T-helper 1 cell treated with Interleukin-12 subunit alpha and Interleukin-12 subunit beta and Interleukin-4 antibody, amounts not matched to agents 30 μg/mL and 1 μg/mL, for 36 hours (primary cell): ENCODE measurements around the gene SPART.
A peak's percentile ranks its signal among the peaks of the same experiment; 100 is the strongest.
"Not testable (repeated sequence)": the region's sequence is repeated elsewhere in the genome, so short reads cannot be mapped to it uniquely, and the experiment has no call there.

Experiments
- H3K27ac Mint-ChIP-seq: one replicate; pipeline ENCODE4 v1.8.0; 2021; ENCODE audit warnings: mild to moderate bottlenecking, mixed read lengths
- H3K27me3 Mint-ChIP-seq: one replicate; pipeline ENCODE4 v1.8.0; 2021; ENCODE audit warnings: low read depth, mixed read lengths
- H3K36me3 Mint-ChIP-seq: one replicate; pipeline ENCODE4 v1.8.0; 2021; ENCODE audit warnings: low read depth, mixed read lengths
- H3K4me1 Mint-ChIP-seq: one replicate; pipeline ENCODE4 v1.8.0; 2021; ENCODE audit warnings: low read depth, mixed read lengths
- H3K4me3 Mint-ChIP-seq: one replicate; pipeline ENCODE4 v1.8.0; 2021; ENCODE audit warnings: mild to moderate bottlenecking, moderate library complexity, mixed read lengths
- H3K9me3 Mint-ChIP-seq: one replicate; pipeline ENCODE4 v1.8.0; 2021; ENCODE audit warnings: mixed read lengths

SPART gene

DNA sequence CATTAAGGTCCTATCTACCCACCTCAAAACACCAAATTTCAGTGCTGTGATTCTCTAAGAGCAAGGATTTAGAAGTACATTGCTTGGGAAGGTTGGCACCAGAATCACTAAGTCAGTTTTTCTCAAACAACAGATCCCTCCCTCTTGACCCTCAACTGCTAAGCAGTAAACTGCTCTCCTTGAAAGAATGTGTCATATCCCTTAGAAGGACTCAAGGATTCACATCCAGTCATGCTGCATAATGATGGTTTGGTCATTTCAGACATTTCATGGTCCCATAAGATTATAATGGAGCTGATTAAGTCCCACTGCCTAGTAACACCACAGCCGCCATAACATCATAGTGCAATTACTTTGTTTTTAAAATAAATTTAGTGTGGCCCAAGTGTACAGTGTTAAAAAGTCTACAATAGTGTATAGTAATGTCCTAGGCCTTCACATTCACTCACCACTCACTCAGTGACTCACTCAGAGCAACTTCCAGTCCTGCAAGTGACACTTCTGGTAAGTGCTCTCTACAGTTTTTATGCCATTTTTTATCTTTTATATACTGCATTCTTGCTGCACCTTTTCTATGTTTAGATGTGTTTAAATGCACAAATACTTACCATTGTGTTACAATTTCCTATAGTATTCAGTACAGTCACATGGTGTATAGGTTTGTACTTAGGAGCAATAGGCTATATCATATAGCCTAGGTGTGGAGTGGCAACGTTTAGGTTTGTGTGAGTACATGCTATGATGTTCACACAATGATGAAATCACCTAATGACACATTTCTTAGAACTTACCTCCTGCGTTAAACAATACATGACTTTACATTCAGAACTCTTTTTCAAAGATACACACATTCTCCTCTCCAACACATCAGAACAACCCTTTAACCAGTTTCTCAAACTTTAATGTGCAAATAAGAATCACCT is 32.9 kb downstream of the SPART start:
- H3K36me3 Mint-ChIP-seq: peaks cover 32% of the 10 kb centered on the region
- H3K27ac Mint-ChIP-seq: peak overlapping the region; percentile 8
- H3K9me3 Mint-ChIP-seq: no peaks in the 10 kb centered on the region
- no peaks in the 10 kb centered on the region for H3K27me3 Mint-ChIP-seq
- no peak overlapping the region for H3K4me3 Mint-ChIP-seq
- H3K4me1 Mint-ChIP-seq: peaks cover 1% of the 10 kb centered on the region

DNA sequence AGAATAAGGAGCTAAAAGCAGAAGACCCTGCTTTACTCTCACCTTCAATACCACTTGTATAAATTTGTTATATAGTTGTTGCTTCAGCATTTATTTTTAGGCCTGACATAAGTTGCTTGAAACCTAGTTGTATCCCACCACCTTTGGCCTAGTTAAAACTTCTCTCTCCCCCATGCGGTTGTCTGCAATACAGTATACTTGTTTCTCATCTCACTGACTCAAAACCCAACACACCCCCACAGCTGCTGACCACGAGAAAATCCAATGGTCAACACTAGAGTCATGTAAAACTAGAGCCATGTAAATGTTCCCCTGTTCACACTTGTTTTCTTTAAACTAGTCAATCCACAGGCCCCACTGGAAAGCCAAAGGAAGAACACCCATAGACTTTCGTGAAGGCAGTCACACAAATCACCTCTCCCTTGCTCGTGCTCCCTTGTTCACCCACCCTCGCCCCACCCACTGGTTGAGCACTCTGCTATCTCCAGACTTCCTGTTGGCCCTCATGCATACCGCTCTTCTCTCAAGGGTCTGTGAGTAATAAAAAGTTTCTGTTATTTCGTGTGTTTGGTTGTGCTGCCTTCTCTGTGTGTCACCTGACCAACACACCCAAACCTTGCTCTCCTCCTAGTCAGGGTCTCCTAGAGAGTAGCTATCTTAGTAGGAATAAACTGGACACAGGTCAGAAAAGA is 35.6 kb downstream of the SPART start:
- Mint-ChIP-seq H3K9me3 (no peaks in the 10 kb centered on the region), H3K27ac (no peak overlapping the region), H3K4me1 (no peaks in the 10 kb centered on the region), H3K27me3 (no peaks in the 10 kb centered on the region), H3K36me3 (peaks cover 29% of the 10 kb centered on the region), H3K4me3 (no peak overlapping the region)

DNA sequence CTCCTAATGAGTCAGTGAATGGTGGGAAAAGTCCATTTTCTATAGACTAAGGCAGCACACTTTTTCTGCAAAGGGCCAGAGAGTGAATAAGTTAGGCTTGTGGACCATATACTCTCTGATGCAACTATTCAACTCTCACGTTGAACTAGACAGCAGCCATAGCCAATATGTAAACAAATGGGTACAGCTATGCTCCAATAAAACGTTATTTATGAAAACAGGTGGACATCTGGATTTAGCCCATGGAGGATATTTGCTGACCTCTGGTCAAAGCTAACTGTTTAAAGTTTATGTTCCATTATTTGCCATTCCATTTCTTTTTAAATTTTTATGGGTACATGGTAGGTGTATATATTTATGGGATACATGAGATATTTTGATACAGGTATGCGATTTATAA is 43.9 kb downstream of the SPART start:
- Mint-ChIP-seq H3K4me3 (no peak overlapping the region), H3K27ac (no peak overlapping the region), H3K4me1 (peaks cover 10% of the 10 kb centered on the region), H3K9me3 (no peaks in the 10 kb centered on the region), H3K36me3 (peaks cover 3% of the 10 kb centered on the region), H3K27me3 (peaks cover 25% of the 10 kb centered on the region)

DNA sequence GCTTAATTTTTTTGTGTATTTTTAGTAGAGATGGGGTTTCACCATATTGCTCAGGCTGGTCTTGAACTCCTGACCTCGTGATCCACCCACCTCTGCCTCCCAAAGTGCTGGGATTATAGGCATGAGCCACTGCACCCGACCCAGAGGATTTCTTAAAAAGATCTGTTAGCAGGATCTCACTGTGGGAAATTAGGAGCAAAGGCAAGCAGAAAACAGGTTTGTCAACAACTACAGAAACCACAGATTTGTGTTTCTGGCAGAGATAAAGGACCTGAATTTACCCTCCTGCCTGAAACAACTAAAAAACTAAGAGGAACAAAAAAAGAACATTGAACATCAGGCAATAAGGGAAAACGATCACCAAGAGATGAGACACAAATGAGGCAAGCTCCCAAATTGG is 46.7 kb downstream of the SPART start:
- not testable (repeated sequence) for H3K9me3 Mint-ChIP-seq, H3K27ac Mint-ChIP-seq, H3K4me3 Mint-ChIP-seq, H3K36me3 Mint-ChIP-seq
- Mint-ChIP-seq H3K4me1 (peaks cover 14% of the 10 kb centered on the region), H3K27me3 (peaks cover 36% of the 10 kb centered on the region)

DNA sequence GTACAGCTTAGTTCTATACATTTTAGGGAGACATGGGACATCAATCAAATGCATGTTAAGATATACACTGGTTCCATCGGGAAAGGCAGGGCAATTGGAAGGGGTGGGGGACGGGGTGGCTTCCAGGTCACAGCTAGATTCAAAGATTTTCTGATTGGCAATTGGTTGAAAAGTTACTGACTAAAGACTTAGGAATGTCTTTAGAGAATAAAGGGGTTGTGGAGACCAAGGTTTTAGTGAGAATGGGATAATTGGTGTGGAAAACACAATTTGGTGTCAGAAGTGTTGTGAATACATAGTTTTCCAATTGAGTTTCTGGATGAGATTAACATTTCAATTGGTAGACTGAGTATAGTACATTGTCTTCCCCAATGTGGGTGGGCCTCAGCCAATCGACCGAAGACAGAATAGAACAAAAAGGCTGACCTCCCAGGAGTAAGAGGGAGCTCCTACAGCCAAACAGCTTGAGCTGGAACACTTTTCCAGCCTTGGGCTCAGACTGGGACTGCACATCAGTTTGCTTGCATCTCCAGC is 47.6 kb downstream of the SPART start:
- Mint-ChIP-seq H3K27me3 (peaks cover 37% of the 10 kb centered on the region), H3K4me3 (peak overlapping the region; percentile 2), H3K9me3 (no peaks in the 10 kb centered on the region), H3K4me1 (peaks cover 14% of the 10 kb centered on the region), H3K27ac (no peak overlapping the region), H3K36me3 (peaks cover 3% of the 10 kb centered on the region)

DNA sequence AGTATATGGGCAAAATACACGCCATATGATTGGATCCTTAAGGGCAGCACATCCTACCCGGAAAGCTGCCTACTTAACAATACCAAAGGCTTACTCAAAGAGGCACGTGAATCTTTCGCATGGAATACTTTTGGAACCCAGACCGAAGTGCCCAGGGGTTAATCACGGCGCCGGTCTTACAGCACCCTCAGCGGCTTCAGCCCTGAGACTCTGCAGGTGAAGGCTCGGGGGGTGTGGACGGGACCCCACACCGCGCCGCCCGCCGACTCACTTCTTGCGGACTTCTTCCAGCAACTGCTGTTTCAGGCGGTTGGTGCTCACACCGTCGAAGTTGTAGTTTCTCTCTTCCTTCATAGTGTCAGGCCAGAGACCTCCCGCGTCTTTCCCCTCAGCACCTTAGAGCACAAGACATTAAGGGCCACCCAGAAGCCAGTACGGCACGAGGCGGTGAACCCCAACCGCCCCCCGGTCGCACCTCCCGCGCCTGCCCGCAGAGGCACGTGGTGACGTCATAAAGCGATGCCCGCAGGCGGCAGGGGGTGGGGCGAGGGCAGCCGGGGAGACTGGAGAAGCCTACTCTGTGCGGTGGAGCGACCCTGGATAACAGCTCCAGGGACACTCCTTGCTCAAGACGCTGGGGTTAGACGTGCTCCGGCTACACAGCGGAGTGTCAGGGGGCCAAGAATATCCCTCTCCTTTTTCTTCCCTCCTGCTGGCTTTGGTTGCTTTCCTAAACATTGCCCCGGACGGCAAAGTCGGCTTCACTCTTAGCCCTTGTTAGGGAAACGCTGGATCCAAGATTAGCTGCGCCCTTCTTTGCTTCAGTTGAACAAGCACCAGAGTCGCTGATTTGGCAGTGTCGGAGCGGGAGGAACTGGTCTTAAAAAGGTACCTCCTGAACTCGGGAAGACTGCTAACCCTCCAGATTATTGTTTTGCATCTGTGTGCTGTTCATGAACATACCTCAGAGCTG is 48.5 kb downstream of the SPART start, which contains the start of gene CCDC169:
TSS of gene CCDC169 (minus strand) at position 449 of the 973 bp plus-strand sequence. CDS start at position 354, 95 bp downstream.
- Mint-ChIP-seq H3K9me3 (no peaks in the 10 kb centered on the region), H3K4me1 (peaks cover 14% of the 10 kb centered on the region), H3K4me3 (peak within 1 kb of the TSS; percentile 85), H3K36me3 (peaks cover 3% of the 10 kb centered on the region), H3K27me3 (peaks cover 43% of the 10 kb centered on the region), H3K27ac (peak within 1 kb of the TSS; percentile 61)

DNA sequence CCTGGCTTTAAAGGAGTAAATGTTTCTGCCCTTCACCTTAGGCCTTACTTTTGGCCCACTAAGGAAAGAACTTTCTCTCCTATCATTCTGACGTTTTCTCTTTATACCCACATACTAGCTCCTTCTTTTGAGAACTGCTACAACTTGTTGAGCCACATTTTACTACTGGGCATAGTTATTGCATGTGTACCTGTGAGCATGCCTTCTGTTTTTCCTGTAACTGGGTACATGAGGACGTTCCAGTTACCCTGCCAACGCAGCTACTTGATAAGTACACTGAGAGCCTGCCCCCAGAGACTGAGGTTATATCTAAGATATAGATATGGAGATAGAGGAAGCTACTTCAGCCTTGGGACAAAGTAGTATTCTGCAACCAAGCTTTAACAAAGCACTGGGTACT is 52.1 kb downstream of the SPART start:
- Mint-ChIP-seq H3K27me3 (peaks cover 37% of the 10 kb centered on the region), H3K27ac (no peak overlapping the region), H3K36me3 (peaks cover 3% of the 10 kb centered on the region), H3K9me3 (peaks cover 4% of the 10 kb centered on the region), H3K4me1 (peaks cover 14% of the 10 kb centered on the region), H3K4me3 (no peak overlapping the region)

DNA sequence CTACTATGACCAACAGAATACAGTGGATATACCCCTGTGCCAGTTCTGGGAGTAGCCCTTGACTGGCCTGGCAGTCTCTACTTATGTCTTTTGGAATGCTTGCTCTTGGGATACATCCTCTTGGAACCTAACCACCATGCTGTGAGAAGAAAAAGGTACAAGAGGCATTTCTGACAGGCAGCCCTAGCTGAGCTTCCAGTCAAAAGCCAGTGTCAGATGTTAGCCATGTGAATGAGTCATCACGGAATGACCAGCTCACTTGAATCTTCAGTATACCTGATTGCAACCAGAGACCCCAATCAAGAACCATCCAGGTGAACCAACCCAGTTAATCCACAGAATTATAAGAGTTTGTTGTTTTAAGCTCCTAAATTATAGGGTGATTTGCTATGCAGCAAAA is 52.7 kb downstream of the SPART start:
- Mint-ChIP-seq H3K4me1 (peaks cover 14% of the 10 kb centered on the region), H3K27ac (no peak overlapping the region), H3K4me3 (no peak overlapping the region), H3K27me3 (peaks cover 31% of the 10 kb centered on the region), H3K9me3 (peaks cover 5% of the 10 kb centered on the region), H3K36me3 (peaks cover 3% of the 10 kb centered on the region)

DNA sequence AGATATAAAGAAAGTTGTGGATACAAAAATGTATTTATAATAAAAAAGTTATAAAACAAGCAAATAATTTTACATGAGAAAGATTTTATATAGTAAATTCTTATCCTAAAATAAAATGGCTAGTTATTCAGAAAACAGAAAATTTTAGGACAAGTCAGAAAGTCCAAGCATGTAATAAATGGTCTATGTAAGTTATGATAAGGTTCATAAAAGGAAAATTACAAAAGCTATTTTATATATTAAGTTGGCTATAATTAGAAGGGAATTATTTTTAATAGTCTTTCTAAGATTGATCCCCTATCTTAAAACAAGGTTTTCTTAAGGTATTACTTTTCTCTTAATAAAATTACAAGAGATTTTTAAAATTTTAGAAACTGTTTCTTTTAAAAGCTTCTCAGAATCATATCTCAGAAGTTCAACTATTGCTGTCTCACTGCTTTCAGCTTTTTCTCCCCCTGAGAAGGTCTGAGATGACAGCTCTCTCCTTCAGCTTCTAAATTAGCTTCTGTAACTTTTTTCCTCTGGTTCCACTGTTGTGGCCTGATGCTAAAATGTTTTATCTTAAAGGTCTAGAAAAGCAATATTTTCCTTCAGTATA is 57.3 kb downstream of the SPART start:
- Mint-ChIP-seq H3K36me3 (no peaks in the 10 kb centered on the region), H3K4me3 (no peak overlapping the region), H3K27me3 (peaks cover 13% of the 10 kb centered on the region), H3K9me3 (peaks cover 5% of the 10 kb centered on the region), H3K4me1 (no peaks in the 10 kb centered on the region), H3K27ac (no peak overlapping the region)

DNA sequence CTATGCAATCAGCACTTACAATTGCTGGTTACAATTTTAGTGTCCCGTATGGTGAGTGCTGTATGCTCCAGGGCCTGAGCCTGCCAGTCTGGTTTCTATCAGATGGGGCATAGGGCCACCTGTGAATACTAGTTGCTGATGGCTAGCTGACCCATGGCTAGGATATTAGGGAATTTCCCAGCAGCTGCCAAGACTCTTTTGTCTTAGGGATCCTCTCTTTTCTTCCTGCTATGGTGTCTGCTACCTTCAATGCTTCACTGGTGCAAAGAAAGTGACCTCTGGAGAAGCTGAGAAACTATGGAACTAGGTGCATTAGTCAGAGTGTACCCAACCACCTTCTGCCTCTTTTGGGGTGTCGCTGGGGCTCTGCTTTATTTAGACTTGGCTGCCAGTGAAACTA is 60.2 kb downstream of the SPART start:
- Mint-ChIP-seq H3K27me3 (peaks cover 3% of the 10 kb centered on the region), H3K4me3 (no peak overlapping the region), H3K4me1 (no peaks in the 10 kb centered on the region), H3K9me3 (peaks cover 5% of the 10 kb centered on the region), H3K27ac (no peak overlapping the region), H3K36me3 (no peaks in the 10 kb centered on the region)

DNA sequence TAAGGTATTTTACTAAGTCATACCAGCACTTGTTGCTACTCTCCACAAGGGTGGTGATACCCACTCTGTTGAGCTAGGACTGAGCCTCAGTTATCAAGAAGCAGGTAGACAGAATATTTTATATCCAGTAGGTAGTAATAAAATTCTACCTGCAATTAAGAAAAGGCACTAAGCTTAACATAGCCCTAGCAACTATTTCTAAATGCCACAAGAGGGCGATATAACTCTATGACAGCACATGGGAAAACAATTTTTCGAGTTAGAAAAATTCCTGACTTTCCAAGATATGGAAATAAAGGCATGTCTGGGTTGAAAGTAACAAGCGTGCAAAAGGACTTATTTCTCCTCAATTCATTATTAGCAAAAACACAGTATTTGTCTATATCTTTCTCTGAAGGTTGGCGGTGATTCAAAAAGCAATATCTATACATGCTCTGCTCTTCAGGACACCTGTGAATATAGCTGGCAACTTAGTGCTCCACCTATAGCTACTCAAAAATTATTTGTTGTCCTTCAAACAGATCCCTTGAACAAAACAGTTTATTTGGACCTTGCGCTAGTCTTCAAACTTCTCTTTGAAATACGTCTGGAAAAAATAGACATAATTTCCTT is 63.3 kb downstream of the SPART start:
- Mint-ChIP-seq H3K36me3 (no peaks in the 10 kb centered on the region), H3K4me1 (no peaks in the 10 kb centered on the region), H3K9me3 (no peaks in the 10 kb centered on the region), H3K27ac (no peak overlapping the region), H3K4me3 (no peak overlapping the region), H3K27me3 (peaks cover 10% of the 10 kb centered on the region)

DNA sequence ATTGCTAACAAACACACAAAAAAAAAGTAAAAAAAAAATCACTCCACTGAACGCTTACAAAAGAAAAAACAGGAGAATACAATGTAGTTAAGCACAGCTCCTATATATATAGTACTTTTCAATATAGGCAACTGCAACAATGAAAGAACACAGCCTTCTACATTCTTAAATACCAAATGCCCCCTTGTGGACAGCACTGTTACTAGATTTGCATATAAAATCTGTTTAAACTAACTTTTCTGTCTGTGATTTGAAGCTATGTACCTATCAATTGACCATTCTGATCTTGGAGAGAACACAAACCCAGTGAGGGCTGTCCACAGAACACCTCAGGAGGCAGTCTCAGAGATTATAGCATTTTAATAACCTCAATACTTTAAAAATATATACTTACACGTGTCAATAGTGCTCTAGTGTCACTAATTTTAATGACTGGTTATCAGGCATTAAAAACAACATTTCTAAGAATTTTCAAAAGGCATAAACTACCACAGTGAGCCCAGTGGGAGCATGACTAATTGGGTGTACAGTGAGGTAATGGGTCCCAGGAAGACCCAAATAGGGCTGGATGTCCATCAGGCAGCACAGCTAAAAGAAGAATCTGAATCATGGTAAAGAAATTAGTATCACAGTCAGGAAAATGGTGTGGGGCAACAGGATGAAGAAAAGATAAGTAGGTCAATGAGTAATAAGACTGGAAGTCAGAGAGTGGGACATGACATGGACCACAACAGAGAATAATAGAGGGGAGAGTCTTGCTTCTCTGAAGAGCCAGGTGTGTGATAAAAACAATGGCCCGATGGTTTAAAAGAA is 70.8 kb downstream of the SPART start:
- peaks cover 14% of the 10 kb centered on the region for H3K27me3 Mint-ChIP-seq

DNA sequence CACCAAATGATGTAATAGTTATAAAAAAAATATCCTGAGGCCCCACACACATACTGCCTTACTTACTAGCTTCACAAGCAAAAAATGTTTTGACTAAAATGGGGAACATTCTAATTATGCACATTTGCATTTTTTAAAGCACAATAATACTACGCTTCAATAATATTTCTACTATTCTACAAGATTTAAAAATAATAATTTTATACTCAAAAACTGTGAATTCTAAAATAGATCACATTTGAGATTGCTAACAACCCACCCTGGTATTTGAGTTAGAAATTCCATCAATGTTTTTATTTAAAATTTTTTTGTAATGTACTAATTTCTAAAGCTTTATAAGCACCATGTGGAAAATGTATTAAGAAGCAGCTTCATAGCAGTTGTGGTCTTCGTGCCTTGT is 72.8 kb downstream of the SPART start:
- H3K27me3 Mint-ChIP-seq: peaks cover 9% of the 10 kb centered on the region
- no peak overlapping the region for H3K27ac Mint-ChIP-seq
- H3K36me3 Mint-ChIP-seq: no peaks in the 10 kb centered on the region
- H3K9me3 Mint-ChIP-seq: no peaks in the 10 kb centered on the region
- H3K4me3 Mint-ChIP-seq: no peak overlapping the region
- H3K4me1 Mint-ChIP-seq: no peaks in the 10 kb centered on the region

More for the DNA sequence above, 70.8 kb downstream of the SPART start:
- Mint-ChIP-seq H3K4me3 (no peak overlapping the region), H3K36me3 (no peaks in the 10 kb centered on the region), H3K4me1 (no peaks in the 10 kb centered on the region), H3K27ac (no peak overlapping the region), H3K9me3 (no peaks in the 10 kb centered on the region)
